PC-9 (cell line): ENCODE data around the gene ZCCHC4. TPM values are rescaled to one million over a fixed set of nuclear protein-coding genes. Genes with fewer than 3 reads are reported as not detected.

ENCODE experiments used
- BruUV-seq: library from RNA; stranded (reverse); fragments of 400-500 nt; replicated peaks from 2 replicates; lab custom pipeline; 2021; lab: Mats Ljungman, UMichigan
- CTCF ChIA-PET: fragments of 300-600 bp; sonication (Branson Sonifier 250); formaldehyde crosslinking; loops from one replicate; lab custom pipeline; 2022; ENCODE audit warnings: antibody characterized with exemption; lab: Charles Lee
- POLR2A ChIA-PET: fragments of 300-600 bp; sonication (Branson Sonifier 250); formaldehyde crosslinking; loops from one replicate; lab custom pipeline; 2022; ENCODE audit warnings: antibody characterized with exemption; ENCODE audit not compliant: unreplicated experiment; lab: Charles Lee
- DNase-seq, 2 experiments: peaks; one replicate each; pipeline versions ENCODE4 v3.0.0 to v3.0.0-alpha.2; 2015 to 2022; ENCODE audit warnings: mixed read lengths in 1 of 2
- H2AFZ ChIP-seq: fragments of 200-600 bp; sonication (generic); 2 replicates; pipeline ENCODE4 v1.8.1; 2017; ENCODE audit warnings: antibody characterized with exemption
- H3F3A ChIP-seq: fragments of 200-600 bp; sonication (generic); 2 replicates; pipeline ENCODE4 v1.8.1; 2017; ENCODE audit warnings: antibody characterized with exemption, mild to moderate bottlenecking, low read depth; ENCODE audit not compliant: insufficient read depth
- H3K27ac ChIP-seq: fragments of 200-600 bp; sonication (generic); 2 replicates; pipeline ENCODE4 v1.6.1; 2016; ENCODE audit warnings: mixed run types
- H3K27me3 ChIP-seq: fragments of 200-600 bp; sonication (generic); 2 replicates; pipeline ENCODE4 v1.6.1; 2016; ENCODE audit warnings: low read depth, mixed run types; ENCODE audit not compliant: insufficient read depth
- H3K36me3 ChIP-seq: fragments of 200-600 bp; sonication (generic); 2 replicates; pipeline ENCODE4 v1.6.1; 2016; ENCODE audit warnings: low read depth, mixed run types
- H3K4me1 ChIP-seq: fragments of 200-600 bp; sonication (generic); replicated peaks from 2 replicates; pipeline ENCODE4 v1.6.1; 2016; ENCODE audit warnings: mixed run types; ENCODE audit not compliant: insufficient read depth
- H3K4me2 ChIP-seq: fragments of 200-600 bp; sonication (generic); 2 replicates; pipeline ENCODE4 v1.6.1; 2017; ENCODE audit warnings: mixed run types
- H3K4me3 ChIP-seq: fragments of 200-600 bp; sonication (generic); 2 replicates; pipeline ENCODE4 v1.6.1; 2016; ENCODE audit warnings: mixed run types
- H3K79me2 ChIP-seq: fragments of 200-600 bp; sonication (generic); 2 replicates; pipeline ENCODE4 v1.6.1; 2017; ENCODE audit warnings: low read depth, mixed run types
- H3K9me2 ChIP-seq: fragments of 200-600 bp; sonication (generic); 2 replicates; pipeline ENCODE4 v1.8.1; 2017; ENCODE audit warnings: mild to moderate bottlenecking; ENCODE audit not compliant: insufficient read depth
- H3K9me3 ChIP-seq: fragments of 200-600 bp; sonication (generic); 2 replicates; pipeline ENCODE4 v1.8.1; 2016; ENCODE audit warnings: low read depth; ENCODE audit not compliant: insufficient read depth
- H4K20me1 ChIP-seq: fragments of 200-600 bp; sonication (generic); 2 replicates; pipeline ENCODE4 v1.8.1; 2017; ENCODE audit not compliant: insufficient read depth
- EZH2 ChIP-seq: fragments of 200-600 bp; sonication (generic); IDR thresholded peaks from 2 replicates; pipeline ENCODE4 v1.8.0; 2017; ENCODE audit warnings: antibody characterized with exemption, low read depth
- intact Hi-C: fragments of 100-400 bp; cut with micrococcal nuclease; formaldehyde crosslinking; loops from one replicate; pipeline ENCODE4 v1.10.0; 2022; ENCODE audit not compliant: unreplicated experiment
- total RNA-seq: library from RNA; stranded (reverse); gene quantifications from 2 replicates; pipeline ENCODE4 v1.2.3, GENCODE V29; 2021
- TF ChIP-seq, protein P1 (sequence below): fragments of 200-600 bp; sonication (generic); conservative IDR thresholded peaks from 2 replicates; pipeline ENCODE4 v1.6.1; 2017; ENCODE audit warnings: mixed run types, antibody characterized with exemption, mild to moderate bottlenecking, moderate library complexity

The ZCCHC4 gene
- total RNA-seq, 1 experiment from 2014 or later, result 11.7 TPM

GRCh38 chr4:25291158-25291733 is 21.3 kb upstream of the ZCCHC4 start:
- no peak overlapping the region for H3K4me2 ChIP-seq
- no peak overlapping the region for H3K27ac ChIP-seq
- TF ChIP-seq, protein P1, sequence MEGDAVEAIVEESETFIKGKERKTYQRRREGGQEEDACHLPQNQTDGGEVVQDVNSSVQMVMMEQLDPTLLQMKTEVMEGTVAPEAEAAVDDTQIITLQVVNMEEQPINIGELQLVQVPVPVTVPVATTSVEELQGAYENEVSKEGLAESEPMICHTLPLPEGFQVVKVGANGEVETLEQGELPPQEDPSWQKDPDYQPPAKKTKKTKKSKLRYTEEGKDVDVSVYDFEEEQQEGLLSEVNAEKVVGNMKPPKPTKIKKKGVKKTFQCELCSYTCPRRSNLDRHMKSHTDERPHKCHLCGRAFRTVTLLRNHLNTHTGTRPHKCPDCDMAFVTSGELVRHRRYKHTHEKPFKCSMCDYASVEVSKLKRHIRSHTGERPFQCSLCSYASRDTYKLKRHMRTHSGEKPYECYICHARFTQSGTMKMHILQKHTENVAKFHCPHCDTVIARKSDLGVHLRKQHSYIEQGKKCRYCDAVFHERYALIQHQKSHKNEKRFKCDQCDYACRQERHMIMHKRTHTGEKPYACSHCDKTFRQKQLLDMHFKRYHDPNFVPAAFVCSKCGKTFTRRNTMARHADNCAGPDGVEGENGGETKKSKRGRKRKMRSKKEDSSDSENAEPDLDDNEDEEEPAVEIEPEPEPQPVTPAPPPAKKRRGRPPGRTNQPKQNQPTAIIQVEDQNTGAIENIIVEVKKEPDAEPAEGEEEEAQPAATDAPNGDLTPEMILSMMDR, result no peak
- no peak for TF ChIP-seq EZH2
- ChIA-PET POLR2A (no interaction called here), CTCF (no interaction called here)
- H3K9me2 ChIP-seq, result no peaks in the 10 kb centered on the region
- no peaks in the 10 kb centered on the region for H4K20me1 ChIP-seq
- H3K4me3 ChIP-seq, result no peak overlapping the region
- no peaks in the 10 kb centered on the region for H3K79me2 ChIP-seq
- H3F3A ChIP-seq, result no peaks in the 10 kb centered on the region
- H2AFZ ChIP-seq, result no peak overlapping the region
- DNase-seq, result no peak
- no TSS peak for BruUV-seq
- H3K4me1 ChIP-seq, result no peaks in the 10 kb centered on the region
- intact Hi-C loops, result no loop called here
- H3K36me3 ChIP-seq, result no peaks in the 10 kb centered on the region
- no peaks in the 10 kb centered on the region for H3K9me3 ChIP-seq
- H3K27me3 ChIP-seq, result no peaks in the 10 kb centered on the region

GRCh38 chr4:25297528-25298242 is 14.9 kb upstream of the ZCCHC4 start:
- Histone ChIP-seq H3K4me2 (no peak overlapping the region), H3K79me2 (no peaks in the 10 kb centered on the region), H3K4me1 (peaks cover 18% of the 10 kb centered on the region), H2AFZ (no peak overlapping the region), H3K27me3 (no peaks in the 10 kb centered on the region), H3K9me3 (no peaks in the 10 kb centered on the region), H3K27ac (no peak overlapping the region), H3K9me2 (no peaks in the 10 kb centered on the region), H4K20me1 (no peaks in the 10 kb centered on the region), H3K36me3 (no peaks in the 10 kb centered on the region), H3K4me3 (no peak overlapping the region), H3F3A (peaks cover 13% of the 10 kb centered on the region; the same call in 1 of the 2 replicates)
- no TSS peak for BruUV-seq
- CTCF ChIA-PET, result no interaction called here
- intact Hi-C loops, result loop anchor here (2.0 kb wide), 1 partner anchor 15 kb away; the partner anchor contains the start of gene ZCCHC4
- TF ChIP-seq, protein P1, result no peak
- TF ChIP-seq EZH2, result no peak
- no peak for DNase-seq
- POLR2A ChIA-PET, result no interaction called here

DNA sequence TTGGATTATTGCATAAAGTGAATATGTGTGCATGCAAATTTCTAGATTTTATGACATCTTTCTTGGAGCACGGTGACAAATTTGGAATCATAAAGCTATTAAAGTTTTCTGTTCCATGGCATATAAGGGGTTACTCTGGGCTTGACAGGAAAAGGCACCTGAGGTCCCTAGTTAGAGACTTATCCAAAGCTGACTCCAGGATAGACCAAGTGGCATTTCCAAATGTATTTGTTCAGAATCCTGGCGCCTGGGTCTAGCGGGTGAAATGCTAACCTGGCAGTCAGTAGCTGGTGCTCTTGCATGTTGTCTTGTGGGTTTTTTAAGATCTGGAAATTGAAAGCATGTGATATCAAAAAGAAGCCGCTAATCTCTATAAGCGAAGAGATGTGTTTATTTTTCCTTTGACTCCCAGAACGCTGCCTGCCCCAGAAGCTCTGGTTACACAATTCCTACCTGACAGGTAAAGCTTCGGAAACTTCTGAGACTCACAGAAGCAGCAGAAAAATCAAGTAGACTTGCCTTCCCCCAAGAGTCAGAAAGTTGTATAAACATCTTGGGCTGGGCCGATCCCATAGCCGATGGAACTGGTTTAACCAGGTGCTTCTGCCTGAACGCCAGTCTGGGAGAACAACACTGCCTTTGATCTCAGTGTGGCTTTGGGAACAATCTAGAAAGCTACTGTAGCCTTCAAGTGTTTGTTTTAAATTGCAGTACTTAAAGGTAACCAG is 12.9 kb upstream of the ZCCHC4 start:
- no peaks in the 10 kb centered on the region for H3K79me2 ChIP-seq
- peak; percentile 68 to 91 for DNase-seq
- peaks cover 18% of the 10 kb centered on the region for H3K4me1 ChIP-seq
- H3K27ac ChIP-seq, result peak overlapping the region; percentile 52
- POLR2A ChIA-PET, result interaction anchor here (0.7 kb wide), 1 partner anchor 13 kb away, joined by 5 read pairs; no protein-coding TSS in a partner anchor
- intact Hi-C loops, result loop anchor here (2.0 kb wide), 1 partner anchor 13 kb away; the partner anchor contains the start of gene ZCCHC4
- CTCF ChIA-PET, result interaction anchor here (0.6 to 2.5 kb wide), 2 partner anchors 13 to 243 kb away, joined by 3 to 11 read pairs; partner anchors contain the start of gene ZCCHC4
- no peaks in the 10 kb centered on the region for H3K9me3 ChIP-seq
- TF ChIP-seq, protein P1, result no peak
- TF ChIP-seq EZH2, result no peak
- no TSS peak for BruUV-seq
- no peaks in the 10 kb centered on the region for H3K27me3 ChIP-seq
- H4K20me1 ChIP-seq, result no peaks in the 10 kb centered on the region
- peak overlapping the region; percentile 13; the same call in 1 of the 2 replicates for H3K4me3 ChIP-seq
- H3K4me2 ChIP-seq, result peak overlapping the region; percentile 68
- peaks cover 13% of the 10 kb centered on the region; the same call in 1 of the 2 replicates for H3F3A ChIP-seq
- H3K9me2 ChIP-seq, result no peaks in the 10 kb centered on the region
- 0 out of 2 replicates have a peak overlapping the region, but pooled peaks have one; percentile 61 for H2AFZ ChIP-seq
- H3K36me3 ChIP-seq, result no peaks in the 10 kb centered on the region
